AG09309 (cell line): ENCODE results near the gene ZFHX3.

Source experiments
- DNase-seq: peaks from one replicate; pipeline ENCODE4 v3.0.0-alpha.2; 2010; ENCODE audit warnings: low read depth
- H3K4me3 ChIP-seq: 2 replicates; pipeline ENCODE4 v1.5.1; 2011; ENCODE audit warnings: mild to moderate bottlenecking, low read depth, low read length, moderate library complexity; ENCODE audit not compliant: control insufficient read depth
- TF ChIP-seq, protein P1 (sequence below): IDR thresholded peaks from 2 replicates; pipeline ENCODE4 v1.5.1; 2011; ENCODE audit warnings: mild to moderate bottlenecking, low read depth, low read length, inconsistent platforms; ENCODE audit not compliant: insufficient read depth, control insufficient read depth; ENCODE audit errors: missing control alignments

Gene ZFHX3

DNA sequence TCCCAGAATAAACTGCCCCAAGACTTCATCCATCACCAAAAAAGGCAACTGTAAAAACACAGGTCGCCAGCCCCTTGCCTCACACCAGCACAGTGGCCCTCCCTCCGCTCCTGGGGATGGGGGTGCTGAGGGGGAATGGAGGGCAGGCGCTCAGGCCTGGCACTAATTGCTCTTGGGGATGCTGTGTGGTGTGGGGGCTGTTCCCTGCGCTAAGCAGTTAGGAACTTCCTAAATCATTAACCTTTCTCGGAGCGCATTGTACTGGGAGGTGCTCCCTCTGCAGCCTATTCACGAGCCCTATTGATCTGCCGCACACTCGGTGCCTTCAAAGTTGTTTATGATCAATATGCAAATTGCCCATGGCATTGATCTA is 199.9 kb downstream of the ZFHX3 start:
- no peak overlapping the region for H3K4me3 ChIP-seq
- DNase-seq = no peak
- TF ChIP-seq, protein P1, sequence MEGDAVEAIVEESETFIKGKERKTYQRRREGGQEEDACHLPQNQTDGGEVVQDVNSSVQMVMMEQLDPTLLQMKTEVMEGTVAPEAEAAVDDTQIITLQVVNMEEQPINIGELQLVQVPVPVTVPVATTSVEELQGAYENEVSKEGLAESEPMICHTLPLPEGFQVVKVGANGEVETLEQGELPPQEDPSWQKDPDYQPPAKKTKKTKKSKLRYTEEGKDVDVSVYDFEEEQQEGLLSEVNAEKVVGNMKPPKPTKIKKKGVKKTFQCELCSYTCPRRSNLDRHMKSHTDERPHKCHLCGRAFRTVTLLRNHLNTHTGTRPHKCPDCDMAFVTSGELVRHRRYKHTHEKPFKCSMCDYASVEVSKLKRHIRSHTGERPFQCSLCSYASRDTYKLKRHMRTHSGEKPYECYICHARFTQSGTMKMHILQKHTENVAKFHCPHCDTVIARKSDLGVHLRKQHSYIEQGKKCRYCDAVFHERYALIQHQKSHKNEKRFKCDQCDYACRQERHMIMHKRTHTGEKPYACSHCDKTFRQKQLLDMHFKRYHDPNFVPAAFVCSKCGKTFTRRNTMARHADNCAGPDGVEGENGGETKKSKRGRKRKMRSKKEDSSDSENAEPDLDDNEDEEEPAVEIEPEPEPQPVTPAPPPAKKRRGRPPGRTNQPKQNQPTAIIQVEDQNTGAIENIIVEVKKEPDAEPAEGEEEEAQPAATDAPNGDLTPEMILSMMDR = no peak

GRCh38 chr16:72847187-72848027 is 200.5 kb downstream of the ZFHX3 start:
- TF ChIP-seq, protein P1 = peak; percentile 54
- no peak overlapping the region for H3K4me3 ChIP-seq
- DNase-seq = no peak

GRCh38 chr16:72846594-72846993 is 201.3 kb downstream of the ZFHX3 start:
- H3K4me3 ChIP-seq = no peak overlapping the region
- DNase-seq = no peak
- TF ChIP-seq, protein P1 = no peak

DNA sequence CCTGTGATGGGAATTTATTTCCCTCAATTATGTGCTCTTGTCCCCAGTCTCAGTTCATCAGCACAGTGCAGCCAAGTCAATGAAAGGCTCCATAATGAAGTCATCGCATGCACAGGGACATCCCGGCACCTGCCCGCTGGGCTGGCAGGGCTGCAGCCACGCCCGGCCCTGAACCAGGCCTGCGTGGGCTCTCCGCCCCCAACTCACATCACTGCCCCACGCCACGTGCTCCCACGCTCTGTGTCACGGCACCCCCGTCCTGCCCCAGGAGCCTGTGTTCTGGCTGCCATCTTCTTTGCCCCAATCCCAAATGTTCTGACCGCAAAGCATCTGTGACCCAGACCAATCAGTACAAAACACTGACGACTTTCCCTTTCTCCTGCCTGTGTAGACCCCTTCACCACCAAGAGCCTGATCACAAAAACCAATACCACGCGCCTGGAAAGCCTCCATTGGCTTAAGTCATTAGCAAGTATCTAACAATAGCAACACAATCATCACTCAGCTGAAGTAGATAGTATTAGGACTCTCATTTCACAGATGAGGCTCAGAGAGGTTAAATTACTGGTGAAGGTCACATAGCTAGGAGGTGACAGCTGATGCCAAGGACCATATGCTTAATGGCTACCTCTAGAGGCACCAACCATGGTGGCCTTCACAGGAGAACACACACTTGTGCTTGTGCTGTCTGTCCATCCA is 202.5 kb downstream of the ZFHX3 start:
- H3K4me3 ChIP-seq = no peak overlapping the region
- no peak for DNase-seq
- TF ChIP-seq, protein P1 = no peak

- TF ChIP-seq, protein P1 = no peak
- no peak for DNase-seq
These were observed 203.6 kb downstream of the ZFHX3 start for GRCh38 chr16:72844225-72844920.

GRCh38 chr16:72841506-72841905 is 206.4 kb downstream of the ZFHX3 start:
- TF ChIP-seq, protein P1 = no peak
- no peak for DNase-seq
- no peak overlapping the region for H3K4me3 ChIP-seq

More at GRCh38 chr16:72844225-72844920, 203.6 kb downstream of the ZFHX3 start:
- H3K4me3 ChIP-seq = no peak overlapping the region
